Measurements from ENCODE around the gene PTPRT. TPM values are rescaled to one million over a fixed set of nuclear protein-coding genes. Genes with fewer than 3 reads are reported as not detected.
A peak's percentile ranks its signal among the peaks of the same experiment; 100 is the strongest.

PTPRT gene
- total RNA-seq, 1 experiment from 2014 or later = 0.93 TPM

GRCh38 chr20:42474646-42475045 lies 715.1 kb downstream of the PTPRT start:
- H3K36me3 ChIP-seq = no peaks in the 10 kb centered on the region
- H3K27me3 ChIP-seq = peaks cover 24% of the 10 kb centered on the region; the same call in 1 of the 2 replicates
- no peak for DNase-seq
- no peak overlapping the region for H3K4me3 ChIP-seq
- H3K4me1 ChIP-seq = no peaks in the 10 kb centered on the region
- no peak overlapping the region for H3K27ac ChIP-seq
- no peaks in the 10 kb centered on the region for H3K9me3 ChIP-seq (replicated peaks)

- Histone ChIP-seq H3K27me3 (peaks cover 15% of the 10 kb centered on the region; the same call in 1 of the 2 replicates), H3K27ac (no peak overlapping the region), H3K9me3 (replicated peaks) (0 out of 2 replicates have a peak, but pooled peaks cover 1% of the 10 kb centered on the region), H3K36me3 (no peaks in the 10 kb centered on the region), H3K4me3 (no peak overlapping the region), H3K4me1 (no peaks in the 10 kb centered on the region)
- DNase-seq = no peak
Measured at GRCh38 chr20:42472198-42472597, 717.5 kb downstream of the PTPRT start.

GRCh38 chr20:42461965-42462593 lies 727.6 kb downstream of the PTPRT start:
- Histone ChIP-seq H3K27me3 (no peaks in the 10 kb centered on the region), H3K36me3 (no peaks in the 10 kb centered on the region), H3K9me3 (replicated peaks) (0 out of 2 replicates have a peak, but pooled peaks cover under 1% of the 10 kb centered on the region), H3K27ac (no peak overlapping the region), H3K4me1 (no peaks in the 10 kb centered on the region), H3K4me3 (no peak overlapping the region)
- no peak for DNase-seq

- H3K27me3 ChIP-seq = no peaks in the 10 kb centered on the region
- H3K27ac ChIP-seq = no peak overlapping the region
- H3K4me1 ChIP-seq = no peaks in the 10 kb centered on the region
- H3K36me3 ChIP-seq = no peaks in the 10 kb centered on the region
- H3K9me3 ChIP-seq (replicated peaks) = no peaks in the 10 kb centered on the region
- H3K4me3 ChIP-seq = no peak overlapping the region
- peak in 1 of 2 experiments; percentile 29 for DNase-seq
Measured at GRCh38 chr20:42461291-42461690, 728.4 kb downstream of the PTPRT start.

GRCh38 chr20:42447270-42447669 lies 742.4 kb downstream of the PTPRT start:
- Histone ChIP-seq H3K36me3 (no peaks in the 10 kb centered on the region), H3K4me1 (peaks cover 7% of the 10 kb centered on the region), H3K4me3 (no peak overlapping the region), H3K9me3 (replicated peaks) (no peaks in the 10 kb centered on the region; the same call in none of the 2 replicates), H3K27ac (no peak overlapping the region), H3K27me3 (no peaks in the 10 kb centered on the region)
- DNase-seq = no peak

GRCh38 chr20:42444799-42445198 lies 744.9 kb downstream of the PTPRT start:
- H3K4me1 ChIP-seq = peaks cover 14% of the 10 kb centered on the region
- H3K27ac ChIP-seq = no peak overlapping the region
- no peak overlapping the region for H3K4me3 ChIP-seq

GRCh38 chr20:42443200-42443599 lies 746.5 kb downstream of the PTPRT start:
- Histone ChIP-seq H3K4me1 (peaks cover 14% of the 10 kb centered on the region), H3K4me3 (no peak overlapping the region), H3K27ac (no peak overlapping the region), H3K36me3 (no peaks in the 10 kb centered on the region), H3K9me3 (replicated peaks) (no peaks in the 10 kb centered on the region; the same call in 1 of the 2 replicates), H3K27me3 (no peaks in the 10 kb centered on the region; the same call in 1 of the 2 replicates)
- DNase-seq = no peak

More at GRCh38 chr20:42444799-42445198, 744.9 kb downstream of the PTPRT start:
- Histone ChIP-seq H3K36me3 (no peaks in the 10 kb centered on the region), H3K27me3 (no peaks in the 10 kb centered on the region), H3K9me3 (replicated peaks) (no peaks in the 10 kb centered on the region; the same call in none of the 2 replicates)
- no peak for DNase-seq

GRCh38 chr20:42442716-42443115 lies 747.0 kb downstream of the PTPRT start:
- H3K4me3 ChIP-seq = no peak overlapping the region
- H3K27ac ChIP-seq = peak overlapping the region; percentile 26
- H3K27me3 ChIP-seq = no peaks in the 10 kb centered on the region; the same call in 1 of the 2 replicates
- no peaks in the 10 kb centered on the region; the same call in 1 of the 2 replicates for H3K9me3 ChIP-seq (replicated peaks)
- DNase-seq = peak; percentile 24 to 59
- H3K36me3 ChIP-seq = no peaks in the 10 kb centered on the region
- peaks cover 14% of the 10 kb centered on the region for H3K4me1 ChIP-seq

GRCh38 chr20:42441864-42442331 lies 747.8 kb downstream of the PTPRT start:
- no peaks in the 10 kb centered on the region for H3K36me3 ChIP-seq
- H3K4me1 ChIP-seq = peaks cover 14% of the 10 kb centered on the region
- peak overlapping the region; percentile 26 for H3K27ac ChIP-seq

GRCh38 chr20:42441196-42441863 lies 748.4 kb downstream of the PTPRT start:
- Histone ChIP-seq H3K27me3 (no peaks in the 10 kb centered on the region; the same call in 1 of the 2 replicates), H3K27ac (peak overlapping the region; percentile 26), H3K4me1 (peaks cover 14% of the 10 kb centered on the region), H3K36me3 (no peaks in the 10 kb centered on the region), H3K9me3 (replicated peaks) (no peaks in the 10 kb centered on the region; the same call in 1 of the 2 replicates), H3K4me3 (no peak overlapping the region)
- DNase-seq = peak; percentile 44 to 60

More at GRCh38 chr20:42441864-42442331, 747.8 kb downstream of the PTPRT start:
- Histone ChIP-seq H3K9me3 (replicated peaks) (no peaks in the 10 kb centered on the region; the same call in 1 of the 2 replicates), H3K4me3 (no peak overlapping the region), H3K27me3 (no peaks in the 10 kb centered on the region; the same call in 1 of the 2 replicates)
- peak; percentile 11 to 39 for DNase-seq

GRCh38 chr20:42435230-42435629 lies 754.5 kb downstream of the PTPRT start:
- no peak overlapping the region for H3K27ac ChIP-seq
- H3K27me3 ChIP-seq = no peaks in the 10 kb centered on the region; the same call in 1 of the 2 replicates
- no peak overlapping the region for H3K4me3 ChIP-seq
- no peaks in the 10 kb centered on the region for H3K36me3 ChIP-seq
- DNase-seq = no peak
- no peaks in the 10 kb centered on the region for H3K4me1 ChIP-seq
- no peaks in the 10 kb centered on the region for H3K9me3 ChIP-seq (replicated peaks)

GRCh38 chr20:42432496-42433334 lies 757.0 kb downstream of the PTPRT start:
- H3K4me1 ChIP-seq = no peaks in the 10 kb centered on the region

GRCh38 chr20:42430598-42430997 lies 759.1 kb downstream of the PTPRT start:
- no peaks in the 10 kb centered on the region for H3K4me1 ChIP-seq
- H3K27me3 ChIP-seq = no peaks in the 10 kb centered on the region; the same call in 1 of the 2 replicates
- H3K4me3 ChIP-seq = no peak overlapping the region
- no peak for DNase-seq
- H3K36me3 ChIP-seq = no peaks in the 10 kb centered on the region
- H3K27ac ChIP-seq = no peak overlapping the region
- H3K9me3 ChIP-seq (replicated peaks) = no peaks in the 10 kb centered on the region

More at GRCh38 chr20:42432496-42433334, 757.0 kb downstream of the PTPRT start:
- Histone ChIP-seq H3K36me3 (no peaks in the 10 kb centered on the region), H3K27ac (no peak overlapping the region), H3K4me3 (no peak overlapping the region), H3K27me3 (no peaks in the 10 kb centered on the region; the same call in 1 of the 2 replicates), H3K9me3 (replicated peaks) (no peaks in the 10 kb centered on the region)
- peak in 1 of 2 experiments; percentile 26 for DNase-seq

GRCh38 chr20:42429761-42430458 lies 759.8 kb downstream of the PTPRT start:
- Histone ChIP-seq H3K4me1 (no peaks in the 10 kb centered on the region), H3K36me3 (no peaks in the 10 kb centered on the region), H3K9me3 (replicated peaks) (no peaks in the 10 kb centered on the region), H3K27me3 (no peaks in the 10 kb centered on the region; the same call in 1 of the 2 replicates), H3K4me3 (no peak overlapping the region), H3K27ac (no peak overlapping the region)
- DNase-seq = no peak

All from SJCRH30 (cell line).